Stomach (tissue), 9 donors: ENCODE results near the gene GSTA4. TPM values are rescaled to one million over a fixed set of nuclear protein-coding genes. Genes with fewer than 3 reads are reported as not detected.

Experiments used
- DNase-seq, 2 donors: peaks; one replicate each; pipeline versions ENCODE4 v3.0.0 to v3.0.0-alpha.2; 2013 to 2019
- H3K27ac ChIP-seq, 5 donors: fragments of 200-600 bp in 4 of 5; sonication (generic) in 4 of 5; one replicate each; pipeline ENCODE4 v1.5.1; 2013 to 2019; ENCODE audit warnings: mild to moderate bottlenecking in 1 of 5, moderate library complexity in 1 of 5
- H3K27me3 ChIP-seq, 3 donors: fragments of 200-600 bp; sonication (generic); one replicate each; pipeline ENCODE4 v1.5.1; 2017 to 2019; ENCODE audit warnings: mixed run types in 1 of 3
- H3K36me3 ChIP-seq, 4 donors: fragments of 200-600 bp; sonication (generic); 1 replicate in 3 of 4; 2 replicates in 1 of 4; pipeline ENCODE4 v1.5.1; 2016 to 2019
- H3K4me1 ChIP-seq, 4 donors: fragments of 200-600 bp; sonication (generic); one replicate each; pipeline ENCODE4 v1.5.1; 2016 to 2019
- H3K4me3 ChIP-seq, 4 donors: fragments of 200-600 bp; sonication (generic) in 3 of 4; one replicate each; pipeline ENCODE4 v1.5.1; 2016 to 2019; ENCODE audit warnings: mild to moderate bottlenecking in 1 of 4
- H3K9me3 ChIP-seq, 4 donors: fragments of 200-600 bp; sonication (generic); one replicate each; pipeline ENCODE4 v1.5.1; 2016 to 2019
- CTCF ChIP-seq, 7 experiments: fragments of 450-650 bp in 4 of 7; fragments of 200-600 bp in 3 of 7; sonication (generic) in 3 of 7; IDR thresholded peaks; one replicate each; pipeline ENCODE4 v1.5.1; 2016 to 2019; ENCODE audit warnings: antibody characterized with exemption in 7 of 7, control low read depth in 2 of 7, mild to moderate bottlenecking in 1 of 7
- EP300 ChIP-seq: sonication (generic); formaldehyde crosslinking; IDR thresholded peaks from one replicate; pipeline ENCODE4 v1.6.1; 2017; ENCODE audit warnings: antibody characterized with exemption
- POLR2A ChIP-seq, 4 donors: fragments of 450-650 bp; IDR thresholded peaks; one replicate each; pipeline ENCODE4 v1.6.1; 2016; ENCODE audit warnings: antibody characterized with exemption in 4 of 4, control low read depth in 2 of 4, mild to moderate bottlenecking in 1 of 4, moderate library complexity in 1 of 4
- POLR2AphosphoS5 ChIP-seq, 3 donors: sonication (generic); formaldehyde crosslinking; IDR thresholded peaks; one replicate each; pipeline ENCODE4 v1.6.1; 2016; ENCODE audit warnings: antibody characterized with exemption in 3 of 3
- WGBS, 5 donors: extraction: QIAGEN DNeasy Blood & Tissue Kit in 3 of 5; methylation state at CpG; one replicate each; pipeline versions ENCODE4 v1.1.5 to v1.1.7; 2013 to 2018; 5-methylcytosine and 5-hydroxymethylcytosine counted together
- intact Hi-C: fragments of 100-400 bp; cut with DNase I; formaldehyde crosslinking; loops from one replicate; pipeline ENCODE4 v1.15.1; 2023; ENCODE audit warnings: low total_unique reads
- polyA plus RNA-seq, 3 donors: library from polyadenylated mRNA; stranded (reverse); fragments of 200-250 nt; gene quantifications; one replicate each; pipeline ENCODE4 v1.2.3, GENCODE V29; 2013
- total RNA-seq, 5 donors: library from RNA; depleted of rRNA; stranded (reverse); fragments of >200 nt; gene quantifications; one replicate each; pipeline versions ENCODE4 v1.1.0 to v1.2.3, GENCODE V29; 2014 to 2016
- donor health status: healthy with polysubstance abuse.
- donor health status: Bipolar disorder and iron deficiency.
- donor health status: healthy.

Gene GSTA4
- total and polyA plus RNA-seq, 8 donors = 5.2 to 105 (median 48.7) TPM

GRCh38 chr6:52995913-52996645 lies 995 bp upstream of the GSTA4 start:
- H3K36me3 ChIP-seq = no peaks in the 10 kb centered on the region
- H3K9me3 ChIP-seq = no peaks in the 10 kb centered on the region
- no peaks in the 10 kb centered on the region for H3K27me3 ChIP-seq
- no peak for TF ChIP-seq POLR2A (IDR thresholded peaks at IDR 0.05)
- no peak for TF ChIP-seq POLR2AphosphoS5 (IDR thresholded peaks at IDR 0.05)
- TF ChIP-seq CTCF (IDR thresholded peaks at IDR 0.05) = no peak
- TF ChIP-seq EP300 = no peak
- H3K4me3 ChIP-seq = peak overlapping the region; percentile 17 to 76 (median 66)
- intact Hi-C loops = no loop called here
- H3K27ac ChIP-seq = peak overlapping the region; percentile 60 to 95 (median 91)
- WGBS, 5 donors = 19 to 23% (median 22%) methylated on average over 21 of the region's 21 CpGs
- peak in 1 of 2 donors; percentile 80 for DNase-seq
- peaks cover 14 to 47% (median 29%) of the 10 kb centered on the region in 4 donors for H3K4me1 ChIP-seq

- DNase-seq = peak; percentile 33 to 80
- Histone ChIP-seq H3K9me3 (no peaks in the 10 kb centered on the region), H3K4me3 (peak overlapping the region; percentile 57 to 76 (median 72)), H3K4me1 (peaks cover 14 to 56% (median 29%) of the 10 kb centered on the region in 4 donors), H3K27ac (peak overlapping the region; percentile 89 to 95 (median 92)), H3K36me3 (no peaks in the 10 kb centered on the region), H3K27me3 (no peaks in the 10 kb centered on the region)
- 0 to 1% (median 0%) methylated on average over 11 to 13 of the region's 13 CpGs for WGBS, 5 donors
- intact Hi-C loops = no loop called here
- TF ChIP-seq EP300 (no peak), POLR2A (IDR thresholded peaks at IDR 0.05) (no peak), POLR2AphosphoS5 (IDR thresholded peaks at IDR 0.05) (no peak), CTCF (IDR thresholded peaks at IDR 0.05) (no peak)
Observed at GRCh38 chr6:52994839-52995088, 320 bp downstream of the GSTA4 start.

- H3K27me3 ChIP-seq = no peaks in the 10 kb centered on the region
- 9 to 14% (median 11%) methylated on average over 32 of the region's 32 CpGs for WGBS, 5 donors
- H3K27ac ChIP-seq = peak overlapping the region; percentile 89 to 95 (median 92)
- peaks cover 0 to 3% (median 2%) of the 10 kb centered on the region in 4 donors for H3K36me3 ChIP-seq
- TF ChIP-seq POLR2AphosphoS5 (IDR thresholded peaks at IDR 0.05) (no peak), POLR2A (IDR thresholded peaks at IDR 0.05) (no peak), EP300 (no peak), CTCF (IDR thresholded peaks at IDR 0.05) (no peak)
- peak overlapping the region; percentile 57 to 76 (median 72) for H3K4me3 ChIP-seq
- peaks cover 14 to 56% (median 29%) of the 10 kb centered on the region in 4 donors for H3K4me1 ChIP-seq
- intact Hi-C loops = no loop called here
- DNase-seq = peak in 1 of 2 donors; percentile 73
- no peaks in the 10 kb centered on the region for H3K9me3 ChIP-seq
Observed at GRCh38 chr6:52994031-52994838, 849 bp downstream of the GSTA4 start.

GRCh38 chr6:52992980-52993920 lies 1.8 kb downstream of the GSTA4 start:
- intact Hi-C loops = no loop called here
- no peaks in the 10 kb centered on the region for H3K27me3 ChIP-seq
- 56 to 75% (median 64%) methylated on average over 8 of the region's 8 CpGs for WGBS, 5 donors
- TF ChIP-seq EP300 = no peak
- no peak for TF ChIP-seq POLR2AphosphoS5 (IDR thresholded peaks at IDR 0.05)
- TF ChIP-seq POLR2A (IDR thresholded peaks at IDR 0.05) = no peak
- no peak for TF ChIP-seq CTCF (IDR thresholded peaks at IDR 0.05)
- no peaks in the 10 kb centered on the region for H3K9me3 ChIP-seq
- H3K4me3 ChIP-seq = peak overlapping the region; percentile 57 to 76 (median 72)
- DNase-seq = no peak
- peaks cover 14 to 56% (median 29%) of the 10 kb centered on the region in 4 donors for H3K4me1 ChIP-seq
- H3K36me3 ChIP-seq = peaks cover 0 to 12% (median 6%) of the 10 kb centered on the region in 4 donors
- H3K27ac ChIP-seq = peak overlapping the region; percentile 7 to 95 (median 91)
